Skeletal muscle satellite cell (primary cell): ENCODE data around the gene RAB3IL1.

ENCODE experiments used
- H3K27me3 ChIP-seq: 2 replicates; pipeline ENCODE4 v1.7.0; 2013; ENCODE audit warnings: low read length; ENCODE audit not compliant: control insufficient read depth, insufficient read depth
- H3K36me3 ChIP-seq: 2 replicates; pipeline ENCODE4 v1.7.0; 2013; ENCODE audit warnings: mild to moderate bottlenecking, control low read depth, low read length; ENCODE audit not compliant: insufficient read depth
- H3K4me1 ChIP-seq: 2 replicates; pipeline ENCODE4 v1.7.0; 2013; ENCODE audit warnings: low read length; ENCODE audit not compliant: control insufficient read depth, insufficient read depth
- H3K4me2 ChIP-seq: 2 replicates; pipeline ENCODE4 v1.7.0; 2013; ENCODE audit warnings: mild to moderate bottlenecking, low read length
- H3K4me3 ChIP-seq: 2 replicates; pipeline ENCODE4 v1.7.0; 2013; ENCODE audit warnings: low read length
- H3K9ac ChIP-seq: 2 replicates; pipeline ENCODE4 v1.7.0; 2013; ENCODE audit warnings: mild to moderate bottlenecking, low read depth, low read length, moderate library complexity
- H3K9me3 ChIP-seq: replicated peaks from 2 replicates; pipeline ENCODE4 v1.7.0; 2013; ENCODE audit warnings: mild to moderate bottlenecking, control low read depth, low read length

RAB3IL1 gene

GRCh38 chr11:61914471-61915171 is 2.7 kb downstream of the RAB3IL1 start:
- Histone ChIP-seq H3K4me3 (no peak overlapping the region), H3K4me1 (peaks cover 13% of the 10 kb centered on the region)

DNA sequence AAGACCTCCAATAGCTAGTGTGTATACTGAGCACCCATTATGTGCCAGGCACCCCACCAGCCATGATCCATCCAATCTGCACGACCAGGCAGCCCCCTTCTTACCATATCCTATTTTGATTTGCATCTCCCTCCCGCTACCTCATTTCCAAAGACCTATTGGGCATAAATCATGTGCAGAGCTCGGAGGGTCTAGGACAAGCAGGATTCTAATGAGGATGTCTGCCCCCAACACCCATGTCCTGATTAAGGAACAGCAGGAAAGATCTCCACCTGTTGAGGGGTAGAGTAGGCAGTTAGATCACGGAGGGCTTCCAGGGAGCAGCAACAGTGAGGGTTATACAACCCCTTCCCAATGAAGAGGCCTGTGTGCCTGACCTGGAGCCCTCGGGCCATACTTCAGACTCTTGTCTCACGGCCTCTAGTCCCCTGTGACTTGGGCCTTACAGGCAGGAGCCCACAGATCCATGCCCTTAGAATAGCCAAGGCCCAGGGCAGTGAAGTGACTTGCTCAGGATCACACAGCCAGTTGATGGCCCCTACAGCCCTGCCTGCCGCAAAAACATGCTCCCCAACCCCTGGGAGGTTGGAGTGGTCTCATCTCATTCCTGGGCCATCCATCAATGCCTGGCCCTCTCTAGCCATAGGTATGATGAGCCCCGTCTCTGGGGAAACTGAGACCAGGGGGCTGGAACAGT is 3.5 kb downstream of the RAB3IL1 start:
- Histone ChIP-seq H3K4me2 (no peak overlapping the region), H3K4me1 (peaks cover 13% of the 10 kb centered on the region), H3K36me3 (no peaks in the 10 kb centered on the region), H3K27me3 (peaks cover 11% of the 10 kb centered on the region), H3K4me3 (no peak overlapping the region), H3K9ac (no peak overlapping the region), H3K9me3 (no peaks in the 10 kb centered on the region)

More at GRCh38 chr11:61914471-61915171, 2.7 kb downstream of the RAB3IL1 start:
- Histone ChIP-seq H3K4me2 (no peak overlapping the region), H3K9me3 (no peaks in the 10 kb centered on the region), H3K36me3 (no peaks in the 10 kb centered on the region), H3K9ac (no peak overlapping the region), H3K27me3 (peaks cover 13% of the 10 kb centered on the region)

- no peak overlapping the region for H3K9ac ChIP-seq
- H3K4me2 ChIP-seq, result no peak overlapping the region
- no peak overlapping the region for H3K4me3 ChIP-seq
- H3K4me1 ChIP-seq, result peaks cover 13% of the 10 kb centered on the region
- no peaks in the 10 kb centered on the region for H3K36me3 ChIP-seq
- H3K27me3 ChIP-seq, result peaks cover 4% of the 10 kb centered on the region
- no peaks in the 10 kb centered on the region for H3K9me3 ChIP-seq
Measured at GRCh38 chr11:61912991-61913698, 4.2 kb downstream of the RAB3IL1 start.

DNA sequence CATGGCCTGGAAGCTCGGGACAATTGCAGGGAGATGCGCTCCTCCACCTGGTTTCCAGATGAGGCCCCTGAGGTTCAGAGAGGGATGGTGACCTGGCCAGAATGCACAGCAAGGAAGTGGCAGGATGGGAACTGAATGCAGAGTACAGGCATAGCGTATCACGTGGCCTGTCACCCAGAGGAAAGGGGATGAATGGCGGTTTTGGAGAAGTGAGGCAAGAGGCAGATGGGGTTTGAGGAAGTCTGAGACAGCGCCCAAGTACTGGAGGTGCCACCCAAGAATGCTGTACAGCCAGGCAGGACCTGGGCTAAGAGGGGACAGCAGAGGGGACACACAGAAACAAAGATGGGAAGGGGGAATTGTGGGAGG is 4.9 kb downstream of the RAB3IL1 start:
- no peak overlapping the region for H3K4me2 ChIP-seq
- no peaks in the 10 kb centered on the region for H3K27me3 ChIP-seq
- H3K4me1 ChIP-seq, result peaks cover 8% of the 10 kb centered on the region
- H3K36me3 ChIP-seq, result no peaks in the 10 kb centered on the region
- H3K9me3 ChIP-seq, result no peaks in the 10 kb centered on the region
- no peak overlapping the region for H3K4me3 ChIP-seq
- no peak overlapping the region for H3K9ac ChIP-seq

GRCh38 chr11:61911701-61912529 is 5.5 kb downstream of the RAB3IL1 start:
- H3K9me3 ChIP-seq, result no peaks in the 10 kb centered on the region
- no peak overlapping the region for H3K4me2 ChIP-seq
- no peaks in the 10 kb centered on the region for H3K27me3 ChIP-seq
- H3K36me3 ChIP-seq, result no peaks in the 10 kb centered on the region
- peaks cover 5% of the 10 kb centered on the region for H3K4me1 ChIP-seq
- H3K4me3 ChIP-seq, result no peak overlapping the region
- H3K9ac ChIP-seq, result no peak overlapping the region

DNA sequence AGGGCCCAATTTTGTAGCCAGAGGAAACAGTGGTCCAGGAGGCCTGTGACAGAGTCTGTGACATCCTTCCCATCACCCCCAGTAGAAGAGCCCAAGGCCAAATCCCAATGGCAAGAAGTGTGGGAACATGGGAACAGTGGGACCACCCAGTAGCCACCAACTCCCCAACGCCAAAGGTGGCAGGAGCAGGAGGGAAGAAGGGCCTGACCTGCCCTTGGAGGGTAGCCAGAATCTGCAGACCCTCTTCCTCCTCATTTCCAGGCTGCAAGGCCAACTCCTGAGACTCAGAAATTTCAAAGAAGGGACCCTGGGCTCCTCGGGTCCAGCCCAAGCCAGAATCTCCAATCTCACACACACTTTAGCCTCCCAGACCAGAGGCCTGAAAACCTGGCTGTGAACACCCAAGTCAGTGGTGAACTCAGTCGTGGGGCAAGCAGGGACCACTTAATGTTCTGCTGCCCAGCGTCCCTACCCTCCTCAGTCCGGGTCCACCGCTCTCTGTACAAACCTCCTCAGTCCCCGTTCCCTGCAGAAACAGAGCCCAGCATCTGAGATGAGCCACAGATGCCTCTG is 6.2 kb downstream of the RAB3IL1 start:
- no peak overlapping the region for H3K4me2 ChIP-seq
- no peaks in the 10 kb centered on the region for H3K36me3 ChIP-seq
- H3K4me1 ChIP-seq, result no peaks in the 10 kb centered on the region
- H3K9ac ChIP-seq, result no peak overlapping the region
- H3K4me3 ChIP-seq, result no peak overlapping the region
- H3K27me3 ChIP-seq, result no peaks in the 10 kb centered on the region
- no peaks in the 10 kb centered on the region for H3K9me3 ChIP-seq

- Histone ChIP-seq H3K4me1 (no peaks in the 10 kb centered on the region), H3K27me3 (no peaks in the 10 kb centered on the region), H3K9ac (no peak overlapping the region), H3K4me3 (no peak overlapping the region), H3K36me3 (no peaks in the 10 kb centered on the region), H3K4me2 (no peak overlapping the region), H3K9me3 (no peaks in the 10 kb centered on the region)
Measured at GRCh38 chr11:61910187-61911127, 6.9 kb downstream of the RAB3IL1 start.

- no peak overlapping the region for H3K4me3 ChIP-seq
- H3K9me3 ChIP-seq, result no peaks in the 10 kb centered on the region
- no peak overlapping the region for H3K4me2 ChIP-seq
- no peaks in the 10 kb centered on the region for H3K27me3 ChIP-seq
- H3K4me1 ChIP-seq, result no peaks in the 10 kb centered on the region
- no peak overlapping the region for H3K9ac ChIP-seq
- H3K36me3 ChIP-seq, result no peaks in the 10 kb centered on the region
Measured at GRCh38 chr11:61908730-61909316, 8.5 kb downstream of the RAB3IL1 start.

DNA sequence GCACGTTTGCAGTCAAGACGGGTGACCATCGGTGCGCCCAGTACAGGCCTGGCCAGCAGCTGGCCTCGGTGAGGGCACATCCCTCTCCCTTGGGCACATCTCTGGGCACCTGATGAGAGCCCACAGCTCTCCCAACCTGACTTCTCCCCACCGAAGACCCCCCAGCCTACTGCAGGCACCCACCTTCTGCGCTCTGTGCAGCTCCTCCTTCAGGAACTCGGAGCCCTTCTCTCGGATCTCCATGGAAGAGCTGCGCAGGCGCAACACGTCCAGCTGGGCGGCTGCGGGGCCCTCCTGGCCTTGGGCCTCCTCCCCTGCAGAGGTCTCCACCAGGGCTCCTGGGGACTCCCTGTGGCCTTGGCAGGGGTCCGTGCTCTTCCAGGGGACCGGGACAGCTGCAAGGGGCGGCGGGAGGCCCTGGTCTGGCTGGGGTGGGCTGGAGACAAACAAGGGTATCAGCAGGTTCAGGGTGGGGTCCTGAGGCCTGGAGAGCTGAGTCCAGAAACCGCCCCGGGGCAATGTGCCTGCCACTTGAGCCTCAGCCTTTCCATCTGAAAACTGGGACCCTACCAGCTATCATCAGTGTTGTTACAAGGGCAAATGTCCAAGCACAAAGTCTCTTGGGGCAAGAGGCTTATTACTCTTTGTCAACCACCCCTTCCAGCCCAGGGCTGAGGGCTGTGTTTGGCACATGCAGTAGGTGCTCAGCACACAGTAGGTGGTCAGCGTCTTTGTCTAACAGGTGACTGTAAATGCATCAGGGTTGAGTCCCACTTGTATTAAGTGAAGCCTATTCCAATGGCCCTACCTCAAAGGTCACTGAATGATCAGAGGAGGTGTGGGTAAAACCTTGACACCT is 9.3 kb downstream of the RAB3IL1 start:
- Histone ChIP-seq H3K4me1 (no peaks in the 10 kb centered on the region), H3K4me3 (no peak overlapping the region), H3K4me2 (no peak overlapping the region), H3K36me3 (no peaks in the 10 kb centered on the region), H3K9me3 (no peaks in the 10 kb centered on the region), H3K9ac (no peak overlapping the region), H3K27me3 (no peaks in the 10 kb centered on the region)
